SU-DHL-6 (cell line): ENCODE measurements around the gene MTLN.
"Not testable (repeated sequence)": the region's sequence is repeated elsewhere in the genome, so short reads cannot be mapped to it uniquely, and the experiment has no call there.

ENCODE experiments used
- H2AFZ ChIP-seq: fragments of 200-600 bp; sonication (generic); 2 replicates; pipeline ENCODE4 v1.6.1; 2014; ENCODE audit warnings: low read depth, mild to moderate bottlenecking, moderate library complexity, mixed read lengths, antibody characterized with exemption, low read length; ENCODE audit not compliant: severe bottlenecking
- H3F3A ChIP-seq: fragments of 200-600 bp; shearing (Covaris generic); 2 replicates; pipeline ENCODE4 v1.6.0; 2016; ENCODE audit warnings: antibody characterized with exemption, mild to moderate bottlenecking; ENCODE audit not compliant: insufficient read depth
- H3K27ac ChIP-seq: fragments of 200-600 bp; sonication (generic); 2 replicates; pipeline ENCODE4 v1.5.1; 2016; ENCODE audit warnings: low read depth, mild to moderate bottlenecking, low read length, moderate library complexity, mixed read lengths
- H3K27me3 ChIP-seq: fragments of 200-600 bp; sonication (generic), shearing (Covaris generic); 2 replicates; pipeline ENCODE4 v1.6.0; 2014; ENCODE audit warnings: mild to moderate bottlenecking, low read length
- H3K36me3 ChIP-seq: fragments of 200-600 bp; sonication (generic); 2 replicates; pipeline ENCODE4 v1.6.1; 2014; ENCODE audit warnings: mild to moderate bottlenecking, low read length, mixed read lengths
- H3K4me2 ChIP-seq: fragments of 300-600, 200-600 bp; shearing (Covaris generic), sonication (generic); 2 replicates; pipeline ENCODE4 v1.6.0; 2014; ENCODE audit warnings: low read length, low read depth, mild to moderate bottlenecking; ENCODE audit not compliant: poor library complexity, severe bottlenecking
- H3K4me3 ChIP-seq: fragments of 200-600 bp; sonication (generic); 2 replicates; pipeline ENCODE4 v1.5.1; 2014; ENCODE audit warnings: antibody characterized with exemption, low read length, mild to moderate bottlenecking, mixed read lengths; ENCODE audit not compliant: insufficient read depth, poor library complexity, severe bottlenecking
- H3K79me2 ChIP-seq: fragments of 200-600 bp; sonication (generic); 2 replicates; pipeline ENCODE4 v1.6.1; 2014; ENCODE audit warnings: mild to moderate bottlenecking, low read length, moderate library complexity; ENCODE audit not compliant: insufficient read depth
- H3K9ac ChIP-seq: fragments of 200-600 bp; sonication (generic); 2 replicates; pipeline ENCODE4 v1.7.0; 2014; ENCODE audit warnings: mild to moderate bottlenecking, low read length
- H3K9me2 ChIP-seq: fragments of 200-600 bp; sonication (generic); replicated peaks from 2 replicates; pipeline ENCODE4 v1.6.1; 2014; ENCODE audit warnings: low read length; ENCODE audit not compliant: insufficient read depth
- H3K9me3 ChIP-seq: fragments of 200-600 bp; sonication (generic); 2 replicates; pipeline ENCODE4 v1.6.1; 2014; ENCODE audit warnings: low read length, mixed read lengths; ENCODE audit not compliant: insufficient read depth
- H4K20me1 ChIP-seq: fragments of 200-600 bp; sonication (generic); 2 replicates; pipeline ENCODE4 v1.6.1; 2014; ENCODE audit warnings: low read depth, mild to moderate bottlenecking, antibody characterized with exemption, low read length, moderate library complexity, mixed read lengths
- CTCF ChIP-seq: fragments of 200-600 bp; sonication (generic); IDR thresholded peaks from one replicate; pipeline ENCODE4 v1.5.1; 2017; ENCODE audit warnings: antibody characterized with exemption, mild to moderate bottlenecking, low read length, moderate library complexity; ENCODE audit not compliant: insufficient read depth, poor library complexity, severe bottlenecking
- EZH2phosphoT487 ChIP-seq: fragments of 200-600 bp; sonication (generic), shearing (Covaris generic); conservative IDR thresholded peaks from 2 replicates; pipeline ENCODE4 v1.6.1; 2018; ENCODE audit warnings: mild to moderate bottlenecking, antibody characterized with exemption, low read length, moderate library complexity, mixed read lengths

The MTLN gene

GRCh38 chr2:110204408-110205385, 7.7 kb downstream of the MTLN start, which contains the start of gene NPHP1:
Gene NPHP1 (minus strand): TSS chr2:110205013. CDS start chr2:110204968, 45 bp downstream.
- peak within 1 kb of the TSS; percentile 72 for H3K4me3 ChIP-seq
- H2AFZ ChIP-seq = peak within 1 kb of the TSS; percentile 93
- peak within 1 kb of the TSS; percentile 56 for H3K9ac ChIP-seq
- no peaks in the 10 kb centered on the region for H4K20me1 ChIP-seq
- H3K9me2 ChIP-seq = no peaks in the 10 kb centered on the region
- no peaks in the 10 kb centered on the region for H3F3A ChIP-seq
- TF ChIP-seq EZH2phosphoT487 = no peak
- TF ChIP-seq CTCF = no peak
- H3K27me3 ChIP-seq = no peaks in the 10 kb centered on the region
- H3K4me2 ChIP-seq = peak within 1 kb of the TSS; percentile 67
- H3K36me3 ChIP-seq = no peaks in the 10 kb centered on the region
- no peak within 1 kb of the TSS for H3K27ac ChIP-seq
- H3K79me2 ChIP-seq = no peaks in the 10 kb centered on the region
- no peaks in the 10 kb centered on the region for H3K9me3 ChIP-seq

- H3K4me3 ChIP-seq = no peak overlapping the region
- H3K79me2 ChIP-seq = no peaks in the 10 kb centered on the region
- no peak overlapping the region for H2AFZ ChIP-seq
- no peak for TF ChIP-seq CTCF
- no peak for TF ChIP-seq EZH2phosphoT487
- no peaks in the 10 kb centered on the region for H3K9me3 ChIP-seq
- no peak overlapping the region for H3K4me2 ChIP-seq
- H3K9ac ChIP-seq = no peak overlapping the region
- no peak overlapping the region for H3K27ac ChIP-seq
- no peaks in the 10 kb centered on the region for H3K9me2 ChIP-seq
- H4K20me1 ChIP-seq = no peaks in the 10 kb centered on the region
- H3K27me3 ChIP-seq = no peaks in the 10 kb centered on the region
- no peaks in the 10 kb centered on the region for H3K36me3 ChIP-seq
- H3F3A ChIP-seq = no peaks in the 10 kb centered on the region
Observed at GRCh38 chr2:110198016-110198415, 14.3 kb downstream of the MTLN start.

GRCh38 chr2:110197452-110197851, 14.9 kb downstream of the MTLN start:
- H3K4me3 ChIP-seq = no peak overlapping the region
- H2AFZ ChIP-seq = no peak overlapping the region
- H3K9ac ChIP-seq = no peak overlapping the region
- no peak for TF ChIP-seq CTCF
- TF ChIP-seq EZH2phosphoT487 = no peak
- H3F3A ChIP-seq = no peaks in the 10 kb centered on the region
- H3K9me3 ChIP-seq = no peaks in the 10 kb centered on the region
- H3K9me2 ChIP-seq = no peaks in the 10 kb centered on the region
- H3K4me2 ChIP-seq = no peak overlapping the region
- no peaks in the 10 kb centered on the region for H3K79me2 ChIP-seq
- no peaks in the 10 kb centered on the region for H4K20me1 ChIP-seq
- no peak overlapping the region for H3K27ac ChIP-seq
- no peaks in the 10 kb centered on the region for H3K36me3 ChIP-seq
- H3K27me3 ChIP-seq = no peaks in the 10 kb centered on the region

- not testable (repeated sequence) for H4K20me1 ChIP-seq, H3K27me3 ChIP-seq, H2AFZ ChIP-seq, H3K9ac ChIP-seq, H3K9me3 ChIP-seq, H3K36me3 ChIP-seq, H3K27ac ChIP-seq, H3K79me2 ChIP-seq, H3K4me3 ChIP-seq, H3K9me2 ChIP-seq, H3F3A ChIP-seq, H3K4me2 ChIP-seq
Observed at GRCh38 chr2:110190169-110190568, 22.2 kb downstream of the MTLN start.
